GF-D8 (cell line): ENCODE results near the gene LCNL1.

Experiments used
- DNase-seq: peaks from one replicate; lab custom pipeline; 2025; lab: John Stamatoyannopoulos, UW

The LCNL1 gene

DNA sequence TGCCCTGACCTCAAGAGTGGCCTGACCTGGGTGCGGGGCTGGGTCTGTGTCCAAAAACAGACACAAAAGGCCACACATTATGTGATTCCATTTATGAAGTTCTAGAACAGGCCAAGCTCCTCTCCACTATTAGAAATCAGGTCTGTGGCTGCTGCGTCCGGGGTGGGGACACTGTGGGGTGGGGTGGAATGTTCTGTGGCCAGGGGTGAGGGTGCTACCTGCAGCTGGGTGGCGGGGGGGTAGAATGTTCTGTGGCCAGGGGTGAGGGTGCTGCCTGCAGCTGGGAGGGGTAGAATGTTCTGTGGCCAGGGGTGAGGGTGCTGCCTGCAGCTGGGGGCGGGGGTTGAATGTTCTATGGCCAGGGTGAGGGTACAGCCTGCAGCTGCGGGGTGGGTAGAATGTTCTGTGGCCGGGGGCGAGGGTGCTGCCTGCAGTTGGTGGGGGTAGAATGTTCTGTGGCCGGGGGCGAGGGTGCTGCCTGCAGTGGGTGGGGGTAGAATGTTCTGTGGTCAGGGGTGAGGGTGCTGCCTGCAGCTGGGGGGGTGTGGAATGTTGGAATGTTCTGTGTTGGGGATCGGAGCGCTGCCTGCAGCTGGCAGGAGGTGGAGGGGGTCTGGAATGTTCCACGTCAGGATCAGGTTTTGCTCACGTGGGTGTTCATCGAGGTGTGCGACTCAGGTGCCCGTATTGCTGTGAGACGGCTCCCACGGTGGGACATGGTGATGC lies 22.4 kb upstream of the LCNL1 start:
- no peak for DNase-seq

DNA sequence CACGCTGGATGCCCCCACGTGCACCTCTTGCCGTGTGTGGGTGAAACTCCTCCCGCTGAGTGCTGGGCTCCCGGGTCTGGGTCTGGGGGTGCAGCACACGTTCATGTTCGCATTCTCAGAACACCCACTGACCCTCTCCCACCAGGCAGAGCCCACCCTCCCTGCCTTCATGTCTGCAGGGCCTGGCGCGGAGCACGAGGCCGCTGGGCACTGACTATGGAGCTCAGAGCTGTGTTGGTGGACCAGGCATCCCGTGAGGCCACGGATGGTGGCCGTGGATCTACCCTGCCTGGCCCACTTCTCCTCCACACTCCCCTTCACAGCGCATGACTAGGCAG lies 21.9 kb upstream of the LCNL1 start:
- no peak for DNase-seq

DNA sequence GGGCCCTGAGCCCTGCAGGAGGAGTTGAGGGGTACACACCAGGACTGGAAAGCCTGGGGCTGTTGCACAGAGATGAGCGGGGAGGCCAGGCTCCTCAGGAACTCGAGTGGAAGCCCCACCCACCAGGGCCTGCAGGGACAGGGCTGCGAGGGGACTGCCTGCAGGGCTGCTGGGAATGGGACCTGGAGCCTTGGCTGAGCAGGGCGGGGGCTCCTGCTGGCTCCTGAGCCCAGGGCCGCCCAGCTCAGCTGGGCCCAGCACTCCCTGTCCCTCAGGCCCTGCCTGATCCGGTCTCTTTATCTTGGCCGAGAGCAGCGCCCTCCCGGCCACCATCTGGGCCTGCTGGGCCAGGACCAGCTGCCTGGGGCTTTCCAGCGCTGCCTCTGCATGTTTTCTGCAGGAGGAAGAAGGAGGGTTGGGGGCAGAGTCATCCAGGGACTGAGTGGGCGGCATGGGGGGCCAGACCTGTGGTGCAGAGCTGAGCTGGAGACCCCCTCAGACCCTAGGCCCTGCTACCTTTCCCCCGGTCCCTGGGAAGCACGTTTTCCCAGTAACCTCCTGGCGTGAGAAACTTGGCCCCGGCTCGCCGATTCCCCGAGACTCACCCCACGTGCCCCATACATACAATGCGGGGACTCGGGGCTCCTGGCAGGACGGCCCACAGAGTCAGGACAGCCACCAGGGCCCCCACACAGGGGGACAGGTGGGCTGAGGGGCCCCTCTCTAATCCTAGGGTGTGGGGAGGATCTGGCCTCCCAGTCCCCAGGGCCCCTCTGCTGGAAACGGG lies 21.3 kb upstream of the LCNL1 start:
- no peak for DNase-seq

DNA sequence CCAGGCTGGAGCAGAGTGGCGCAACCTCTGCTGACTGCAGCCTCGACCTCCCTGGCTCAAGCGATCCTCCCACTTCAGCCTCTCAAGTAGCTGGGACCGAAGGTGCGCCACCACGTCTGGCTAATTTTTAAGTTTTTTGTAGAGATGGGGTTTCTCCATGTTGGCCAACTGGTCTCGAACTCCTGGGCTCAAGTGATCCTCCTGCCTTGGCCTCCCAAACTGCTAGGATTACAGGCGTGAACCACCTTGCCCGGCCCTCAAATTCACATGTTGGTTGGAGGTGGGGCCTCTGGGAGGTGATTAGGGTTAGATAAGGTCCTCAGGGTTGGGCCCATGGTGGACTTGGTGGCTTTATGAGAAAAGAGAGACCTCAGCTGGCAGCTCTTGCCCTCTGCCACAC lies 20.6 kb upstream of the LCNL1 start:
- no peak for DNase-seq

DNA sequence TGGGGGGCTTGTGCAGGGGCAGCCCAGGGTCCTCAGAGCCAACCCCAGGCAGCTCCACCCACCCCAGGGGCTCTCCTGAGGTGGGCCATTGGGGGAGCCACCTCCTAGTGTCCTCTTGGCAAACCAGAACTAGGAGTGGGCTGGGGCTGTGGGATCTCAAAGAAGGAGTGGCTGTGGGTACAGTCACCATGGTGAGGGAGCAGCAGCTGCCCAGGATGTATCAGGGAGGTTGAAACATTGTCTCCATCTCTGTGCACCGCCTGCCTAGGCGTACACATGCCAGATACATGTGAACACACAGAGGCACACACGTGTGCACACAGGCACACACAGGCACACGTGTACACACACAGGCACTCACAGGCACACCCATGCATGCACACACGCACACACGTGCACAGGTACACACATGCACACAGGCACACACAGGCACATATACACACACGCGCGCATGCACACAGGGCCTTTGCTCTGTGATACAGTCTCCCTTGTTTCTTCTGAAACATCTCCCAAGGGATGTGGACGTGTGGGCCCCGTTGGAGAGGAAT lies 20.0 kb upstream of the LCNL1 start:
- DNase-seq, result no peak

DNA sequence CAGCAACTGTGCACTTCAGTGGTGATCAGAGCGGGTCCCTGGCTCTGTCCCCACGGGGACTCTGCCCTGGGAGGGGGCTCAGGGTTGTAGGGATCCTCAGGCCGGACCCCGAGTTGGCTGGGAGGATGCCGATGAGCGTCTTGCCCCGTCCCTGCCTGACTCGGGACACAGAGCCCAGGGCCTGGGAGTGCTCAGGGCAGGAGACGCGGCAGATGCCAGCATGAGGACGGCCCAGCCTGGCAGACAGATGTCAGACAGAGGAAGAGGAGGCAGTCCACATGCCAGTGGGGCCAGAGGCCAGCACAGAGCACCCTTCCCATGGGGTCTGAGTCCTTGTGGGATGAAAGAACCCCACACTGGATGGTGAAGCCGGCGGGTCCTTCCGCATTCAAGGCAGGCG lies 19.5 kb upstream of the LCNL1 start:
- no peak for DNase-seq

DNA sequence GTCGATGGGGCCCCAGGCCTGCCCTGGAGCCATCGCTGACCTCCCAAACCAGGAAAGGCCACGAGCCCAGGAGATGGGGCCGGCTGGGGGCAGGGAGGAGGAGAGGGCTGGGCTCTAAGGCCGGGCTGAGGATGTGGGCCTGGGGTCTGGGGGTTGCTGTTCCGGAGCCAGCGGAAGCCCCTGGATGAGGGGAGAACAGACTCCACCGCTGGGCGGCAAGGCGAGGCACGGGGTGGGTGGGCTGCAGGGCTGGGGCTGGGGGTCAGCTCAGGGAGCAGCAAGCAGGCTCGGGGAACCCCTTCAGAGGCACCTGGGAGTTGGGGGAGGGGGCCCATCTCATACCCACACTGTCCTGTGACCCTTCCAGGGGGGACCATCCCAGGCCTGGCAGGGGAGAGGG lies 19.0 kb upstream of the LCNL1 start:
- no peak for DNase-seq

DNA sequence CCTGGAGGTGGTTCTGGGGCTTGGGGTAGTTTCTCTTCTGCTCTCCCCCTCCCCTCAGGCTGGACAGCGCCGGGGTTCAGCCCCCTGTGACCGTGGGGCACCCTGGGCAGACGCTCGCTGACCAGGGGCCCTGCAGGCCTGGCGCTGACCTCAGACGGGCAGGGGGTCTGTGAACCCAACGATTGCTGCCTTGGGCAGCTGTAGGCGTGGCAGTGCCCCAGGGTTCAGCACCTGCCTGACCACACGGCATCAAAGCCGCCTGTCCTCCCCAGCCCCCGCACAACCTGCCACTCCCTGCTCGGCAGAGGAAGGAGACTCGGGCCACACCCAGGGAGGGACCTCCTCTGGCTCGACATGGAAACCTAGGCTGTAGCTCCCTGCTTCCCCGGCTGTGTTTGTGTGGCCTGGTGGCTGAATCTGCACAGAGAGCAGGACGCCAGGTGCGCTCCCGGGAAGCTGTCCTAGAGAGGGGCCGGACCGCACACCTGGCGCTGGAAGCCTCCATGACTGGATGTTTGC lies 18.6 kb upstream of the LCNL1 start:
- no peak for DNase-seq

DNA sequence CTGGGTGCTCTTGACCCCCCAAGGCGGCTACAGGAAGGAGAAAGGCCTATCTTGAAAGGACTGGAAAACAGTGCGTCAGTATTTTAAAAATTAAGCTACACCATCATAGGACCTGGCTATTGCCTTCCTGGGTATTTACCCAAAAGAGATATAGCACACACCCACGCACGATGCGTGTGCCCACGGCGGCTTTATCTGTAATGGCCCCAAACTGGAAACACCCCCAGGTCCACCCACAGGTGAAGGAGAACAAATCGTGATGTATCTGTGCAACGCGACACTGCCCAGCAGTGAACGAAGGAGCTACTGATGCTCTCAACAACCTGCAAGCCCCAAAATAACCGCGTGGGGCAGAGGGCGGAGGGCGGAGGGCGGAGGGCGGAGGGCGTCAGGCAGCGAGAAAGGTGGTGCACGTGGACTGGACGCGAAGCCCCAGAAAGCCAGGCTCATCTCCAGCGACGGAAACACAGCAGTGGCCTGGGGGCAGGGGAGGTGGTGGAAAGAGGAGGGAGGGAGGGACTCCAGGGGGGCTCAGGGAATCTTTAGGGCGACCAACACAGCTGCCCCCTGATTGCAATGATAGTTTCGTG lies 17.9 kb upstream of the LCNL1 start:
- no peak for DNase-seq

DNA sequence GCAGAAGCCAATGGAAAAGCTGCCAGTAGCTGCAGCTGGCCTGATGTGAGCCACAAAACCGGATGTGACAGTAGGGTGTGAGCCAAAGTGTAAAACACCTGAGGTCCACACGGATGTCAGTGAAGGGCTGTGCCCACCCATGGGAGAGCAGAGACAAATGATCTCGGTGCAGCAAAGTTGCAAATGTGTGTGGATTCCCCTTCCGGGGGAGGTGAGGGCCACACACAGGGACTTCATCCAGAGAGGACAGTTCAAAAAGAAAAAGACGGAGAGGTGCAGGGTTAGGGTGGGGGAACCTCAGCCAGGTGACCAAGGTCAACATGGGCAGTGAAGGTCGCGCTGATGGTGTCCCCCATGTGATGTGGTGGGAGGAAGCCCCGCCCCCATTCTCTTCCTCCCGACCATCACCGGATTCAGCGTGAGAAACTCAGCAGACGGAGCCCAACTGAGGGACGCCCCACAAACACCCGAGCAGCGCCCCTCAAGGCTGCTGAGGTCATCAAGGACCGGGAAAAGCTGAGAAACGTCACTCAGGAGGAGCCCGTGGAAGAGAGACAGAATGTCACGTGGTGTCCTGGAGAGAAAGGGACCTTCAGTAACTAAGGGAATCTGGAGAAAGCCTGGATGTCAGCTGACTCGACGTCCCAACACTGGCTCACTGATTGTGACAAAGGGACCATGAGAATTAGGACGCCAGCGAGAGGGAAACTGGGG lies 16.9 kb upstream of the LCNL1 start:
- DNase-seq, result no peak

DNA sequence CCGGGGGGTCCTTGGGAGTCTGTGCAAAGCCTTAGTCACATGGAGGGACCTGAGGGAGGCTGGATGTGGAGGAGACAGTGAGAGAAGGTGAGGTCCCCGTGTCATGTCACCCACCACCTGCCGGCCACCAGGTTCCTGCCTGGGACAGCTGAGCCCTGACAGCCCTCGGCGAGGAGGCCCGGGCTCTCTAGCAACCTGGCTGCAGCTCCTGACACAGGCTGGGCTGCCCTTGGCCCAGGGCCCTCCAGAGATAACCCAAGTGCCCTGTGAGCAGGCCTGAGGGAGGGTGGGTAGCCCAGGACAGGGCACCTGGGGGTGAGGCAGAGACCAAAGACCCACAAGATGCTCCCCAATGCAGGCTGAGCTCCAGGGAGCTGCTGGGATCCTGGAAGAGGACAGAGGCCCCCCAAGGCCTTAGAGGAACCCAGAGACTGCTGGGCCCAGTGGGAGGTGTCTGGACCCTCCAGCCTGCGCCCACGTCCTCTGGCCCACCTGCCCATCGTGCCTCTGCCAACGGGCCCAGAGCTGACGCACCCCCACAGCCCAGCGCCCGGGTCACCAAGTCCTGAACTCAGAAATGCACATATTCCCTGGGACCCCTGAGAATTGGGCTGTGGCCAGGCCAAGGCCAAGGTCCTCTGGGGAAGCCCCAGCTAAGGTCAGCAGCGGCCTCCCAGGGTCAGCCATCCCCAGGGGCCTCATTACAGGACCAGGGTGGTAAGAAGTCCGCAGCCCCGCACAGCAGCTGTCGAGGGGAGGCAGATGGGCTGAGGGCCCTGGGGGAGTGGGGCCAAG lies 14.3 kb upstream of the LCNL1 start:
- no peak for DNase-seq

DNA sequence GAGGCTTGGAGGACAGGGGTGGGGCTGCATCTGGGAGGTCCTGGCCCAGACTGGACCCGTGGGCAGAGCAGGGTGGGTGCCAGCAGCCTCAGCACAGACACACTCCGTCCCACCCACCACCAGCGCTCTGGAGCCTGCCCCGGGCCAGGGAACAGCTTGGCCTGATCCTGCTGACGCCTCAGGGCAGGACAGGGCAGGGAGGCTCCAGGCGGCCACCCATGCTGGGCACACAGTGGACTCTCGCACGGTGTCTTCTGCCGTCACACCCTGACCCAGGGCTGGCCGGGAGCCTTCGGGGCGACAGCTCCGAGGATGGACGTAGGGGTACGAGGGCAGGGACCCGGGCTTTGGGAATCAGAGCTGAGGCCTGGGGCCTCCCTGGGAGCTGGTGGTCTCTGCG lies 13.6 kb upstream of the LCNL1 start:
- DNase-seq, result no peak

DNA sequence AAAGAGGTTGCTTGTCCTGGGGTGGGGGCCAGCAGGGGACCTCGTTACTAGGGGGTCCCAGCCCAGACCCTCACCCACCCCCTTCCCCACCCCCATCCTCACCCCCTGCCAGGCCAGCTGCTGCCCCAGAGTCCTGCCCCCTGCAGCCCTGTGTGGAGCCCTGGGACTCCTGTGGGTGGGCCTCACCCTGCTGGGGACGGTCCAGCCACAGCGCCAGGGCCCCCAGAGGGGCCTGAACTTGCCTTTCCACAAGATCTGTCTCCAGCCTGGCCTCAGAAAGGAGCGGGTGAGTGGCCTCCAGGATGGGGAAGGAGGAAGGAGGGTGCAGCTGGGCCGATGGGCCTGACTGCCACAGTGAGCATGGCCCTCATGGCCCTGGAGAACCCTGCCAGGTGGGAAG lies 13.0 kb upstream of the LCNL1 start:
- DNase-seq, result no peak

DNA sequence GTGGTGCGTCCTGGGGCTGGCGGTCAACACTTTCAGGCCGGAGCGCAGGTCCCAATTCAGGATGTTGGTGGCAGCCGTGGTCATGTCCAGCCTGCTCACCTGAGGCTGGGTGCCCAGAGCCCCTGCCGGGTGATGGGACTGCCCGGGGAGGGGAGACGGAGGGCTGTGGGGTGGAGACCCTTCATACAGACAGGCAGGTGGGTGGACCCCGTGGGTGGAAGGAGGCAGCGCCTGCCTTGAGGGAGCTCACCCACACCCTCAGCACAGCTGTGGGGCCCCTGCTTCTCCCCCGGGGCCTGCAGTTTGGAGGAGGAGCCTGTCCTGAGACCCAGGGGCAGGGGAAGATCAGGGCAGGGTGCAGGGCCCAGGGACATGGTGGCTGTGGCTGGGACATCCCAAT lies 12.4 kb upstream of the LCNL1 start:
- no peak for DNase-seq

DNA sequence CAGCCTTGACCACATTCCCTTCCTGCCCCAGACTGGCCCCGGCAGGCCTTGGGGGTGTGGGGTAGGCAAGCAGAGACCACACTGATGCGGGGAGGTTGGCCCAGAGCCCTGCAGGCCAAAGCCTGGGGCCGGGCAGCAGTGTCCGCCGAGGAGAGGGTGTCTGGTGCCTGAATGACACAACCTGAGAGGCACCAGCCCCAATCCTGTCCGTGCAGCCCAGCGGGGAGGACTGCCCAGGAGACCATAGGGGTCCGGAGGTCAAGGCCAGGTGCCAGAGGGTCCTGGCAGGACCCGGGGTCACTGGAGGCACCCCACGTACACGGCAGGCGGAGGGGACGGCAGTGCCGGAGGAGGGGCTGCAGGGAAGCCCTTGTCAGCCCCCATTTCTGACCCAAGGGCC lies 11.0 kb upstream of the LCNL1 start:
- DNase-seq, result no peak

DNA sequence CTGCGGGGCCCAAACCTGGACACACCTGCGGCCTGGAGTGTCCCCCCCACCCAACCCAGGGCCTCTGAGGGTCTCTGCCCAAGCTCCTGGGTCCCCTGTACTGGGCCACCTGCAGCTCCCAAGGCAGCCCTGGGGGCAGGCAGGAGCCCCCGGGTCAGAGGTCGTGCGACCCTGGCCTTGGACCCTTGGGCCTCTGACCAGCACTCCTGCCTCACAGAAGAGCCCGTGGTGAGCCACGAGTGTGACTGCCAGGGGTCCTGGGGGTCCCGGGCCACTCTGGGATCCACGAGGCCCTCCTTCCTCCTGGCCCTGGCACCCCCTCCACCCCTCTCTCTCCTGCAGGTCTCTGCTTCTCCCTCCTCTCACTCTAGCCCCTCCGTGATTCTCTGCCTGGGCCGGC lies 10.5 kb upstream of the LCNL1 start:
- DNase-seq, result no peak

DNA sequence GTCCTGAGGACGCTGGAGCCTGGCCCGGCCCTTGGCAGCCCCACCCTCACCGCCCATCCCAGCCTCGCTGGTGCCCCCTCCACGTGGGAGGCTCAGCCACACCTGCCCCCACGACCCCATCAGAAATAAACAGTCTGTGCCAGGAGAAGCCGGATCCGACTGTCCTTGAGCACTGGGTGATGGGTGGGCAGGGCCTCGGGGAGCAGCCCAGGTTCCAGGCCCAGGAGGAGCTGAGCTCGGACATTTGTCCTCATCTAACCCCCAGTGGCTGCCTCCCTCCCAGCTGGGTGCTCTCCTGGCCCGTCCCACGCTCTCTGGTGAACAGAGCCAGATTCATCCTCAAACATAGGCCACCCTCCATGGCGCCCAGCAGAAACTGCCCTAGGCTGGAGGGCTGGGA lies 10.1 kb upstream of the LCNL1 start:
- no peak for DNase-seq

DNA sequence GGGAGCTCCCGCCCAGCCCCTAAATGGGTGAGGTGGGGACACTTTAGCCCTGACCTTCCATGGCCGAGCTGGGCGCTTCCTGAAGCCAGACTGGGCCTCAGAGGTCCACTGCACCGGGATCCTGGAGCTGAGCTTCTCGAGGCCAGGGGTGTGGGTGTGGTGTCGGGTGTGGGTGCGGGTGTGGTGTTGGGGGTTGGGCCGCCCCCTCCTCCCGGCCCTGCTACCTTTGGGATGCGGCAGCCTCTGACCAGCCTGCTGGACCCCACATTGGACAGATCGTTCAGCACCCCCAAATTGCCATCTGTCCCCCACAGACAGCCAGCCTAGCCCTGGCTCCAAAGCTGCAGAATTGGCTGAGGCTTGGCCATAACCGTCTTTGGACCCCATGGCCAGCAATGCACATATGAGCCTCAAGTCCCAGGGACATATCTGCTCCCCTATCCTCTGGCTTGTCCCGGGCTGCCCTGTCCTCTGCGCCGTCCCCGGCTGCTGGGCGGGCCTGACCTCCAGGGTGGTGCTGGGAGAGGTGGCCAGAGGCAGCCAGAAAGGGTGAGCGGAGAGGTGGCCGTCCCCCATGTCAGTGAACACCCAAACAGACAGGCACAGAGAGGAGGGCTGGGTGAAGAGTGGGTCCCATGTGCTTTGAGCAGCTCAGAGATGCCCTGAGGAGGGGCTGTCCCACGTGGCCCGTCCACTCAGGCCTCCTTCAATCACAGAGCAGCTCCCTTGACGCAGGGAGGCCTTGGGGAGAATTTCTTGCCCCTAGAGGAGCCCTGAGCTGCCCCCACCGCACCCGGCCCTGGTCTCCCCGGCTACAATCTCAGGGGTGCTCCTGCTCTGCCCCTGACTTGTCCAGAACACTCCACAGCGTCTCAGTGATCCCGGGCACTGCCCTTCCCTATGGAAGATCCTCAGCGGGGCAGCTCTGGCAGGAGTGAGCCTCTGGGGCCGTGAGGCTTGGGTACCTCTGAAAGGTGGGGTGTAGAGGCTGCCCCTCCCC lies 8.9 kb upstream of the LCNL1 start:
- no peak for DNase-seq

DNA sequence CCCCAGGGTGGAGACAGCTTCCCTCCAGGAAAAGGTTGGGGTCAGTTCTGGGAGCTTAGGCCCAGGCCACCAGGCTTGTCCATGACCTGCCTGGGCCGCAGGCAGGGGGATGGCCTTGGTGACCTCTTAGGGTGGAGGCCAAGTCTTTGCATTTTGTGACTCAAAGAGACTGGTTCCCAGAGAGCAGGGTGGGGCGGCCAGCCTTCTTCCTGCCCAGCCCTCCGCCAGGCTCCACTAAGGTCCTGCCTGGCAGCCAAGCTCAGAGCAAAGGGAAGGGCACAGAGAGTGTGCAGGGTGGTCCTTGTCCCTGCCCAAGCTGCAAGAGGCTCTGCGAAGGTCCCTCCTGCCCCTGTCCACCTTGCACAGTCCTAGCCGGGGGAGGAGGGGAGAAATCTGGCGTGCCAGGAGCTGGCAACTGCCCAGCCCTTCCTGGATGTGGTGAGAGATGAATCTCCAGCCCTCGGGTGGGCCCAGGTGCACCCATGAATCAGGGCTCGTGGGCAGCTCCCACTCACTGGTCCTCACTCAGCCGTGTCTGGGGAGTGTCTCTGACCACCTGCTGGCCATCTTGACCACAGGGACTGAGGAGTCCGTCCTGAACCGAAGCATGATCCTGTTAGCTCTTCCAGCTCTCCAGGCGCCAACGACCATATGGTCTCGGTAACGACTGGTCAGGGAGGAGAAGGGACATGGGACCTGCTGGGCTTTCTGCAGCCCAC lies 7.8 kb upstream of the LCNL1 start:
- no peak for DNase-seq

DNA sequence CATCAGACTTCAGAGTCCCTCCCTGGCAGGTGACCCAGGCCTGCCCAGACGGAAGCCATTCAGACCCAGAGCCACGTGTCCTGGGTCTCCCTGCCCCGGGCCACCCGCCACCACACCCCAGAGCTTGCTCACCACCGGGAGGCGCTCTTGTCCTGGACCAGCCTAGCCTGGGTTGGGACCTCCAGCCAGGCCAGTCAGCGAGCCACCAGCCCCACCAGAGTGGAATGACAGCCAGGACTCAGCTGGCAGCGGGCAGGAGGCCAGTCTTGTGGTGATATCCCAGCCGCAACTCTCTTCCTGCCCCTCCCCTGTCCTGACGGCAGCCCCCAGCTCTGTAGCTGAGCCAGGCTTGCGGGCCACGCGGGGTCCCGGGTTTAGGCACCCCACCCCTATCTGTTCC lies 7.1 kb upstream of the LCNL1 start:
- DNase-seq, result peak; percentile 7
